ENCODE results near the gene TSPAN8.

The TSPAN8 gene

DNA sequence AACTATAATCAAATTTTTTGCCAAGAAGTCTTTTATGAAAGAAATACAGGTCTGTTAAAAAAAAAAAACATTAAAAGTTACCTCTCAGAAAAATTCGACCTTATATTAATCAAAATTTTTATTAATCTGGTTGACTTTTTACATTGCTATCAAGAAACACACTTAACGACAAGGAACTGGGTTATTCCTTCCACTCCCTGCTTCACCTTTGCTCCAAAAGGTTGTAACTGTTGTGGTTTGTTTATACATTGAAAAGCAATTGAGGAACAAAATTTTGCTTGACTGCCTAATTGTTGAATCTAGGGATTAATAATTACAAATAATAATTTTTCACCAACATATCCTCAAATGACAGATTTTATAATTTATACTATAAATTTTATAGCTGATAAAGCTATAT is 28.4 kb downstream of the TSPAN8 start:
- H3K27ac ChIP-seq, result no peak overlapping the region
- TF ChIP-seq, protein P1, sequence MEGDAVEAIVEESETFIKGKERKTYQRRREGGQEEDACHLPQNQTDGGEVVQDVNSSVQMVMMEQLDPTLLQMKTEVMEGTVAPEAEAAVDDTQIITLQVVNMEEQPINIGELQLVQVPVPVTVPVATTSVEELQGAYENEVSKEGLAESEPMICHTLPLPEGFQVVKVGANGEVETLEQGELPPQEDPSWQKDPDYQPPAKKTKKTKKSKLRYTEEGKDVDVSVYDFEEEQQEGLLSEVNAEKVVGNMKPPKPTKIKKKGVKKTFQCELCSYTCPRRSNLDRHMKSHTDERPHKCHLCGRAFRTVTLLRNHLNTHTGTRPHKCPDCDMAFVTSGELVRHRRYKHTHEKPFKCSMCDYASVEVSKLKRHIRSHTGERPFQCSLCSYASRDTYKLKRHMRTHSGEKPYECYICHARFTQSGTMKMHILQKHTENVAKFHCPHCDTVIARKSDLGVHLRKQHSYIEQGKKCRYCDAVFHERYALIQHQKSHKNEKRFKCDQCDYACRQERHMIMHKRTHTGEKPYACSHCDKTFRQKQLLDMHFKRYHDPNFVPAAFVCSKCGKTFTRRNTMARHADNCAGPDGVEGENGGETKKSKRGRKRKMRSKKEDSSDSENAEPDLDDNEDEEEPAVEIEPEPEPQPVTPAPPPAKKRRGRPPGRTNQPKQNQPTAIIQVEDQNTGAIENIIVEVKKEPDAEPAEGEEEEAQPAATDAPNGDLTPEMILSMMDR (conservative IDR thresholded peaks at IDR 0.05; ENCODE audit: low read depth, low read length), result no peak
- no peaks in the 10 kb centered on the region for H4K20me1 ChIP-seq (ENCODE audit: insufficient read depth)
- no peak overlapping the region for H3K4me3 ChIP-seq (IDR thresholded peaks at IDR 0.05; ENCODE audit: insufficient read depth, low read depth, low read length)
- no peak overlapping the region for H3K9ac ChIP-seq
- no peaks in the 10 kb centered on the region for H3K36me3 ChIP-seq (ENCODE audit: insufficient read depth)
- no peaks in the 10 kb centered on the region for H3K79me2 ChIP-seq (ENCODE audit: insufficient read depth, low read depth)
- H3K27me3 ChIP-seq (ENCODE audit: insufficient read depth, low read depth), result no peaks in the 10 kb centered on the region
- no peak overlapping the region for H3K4me2 ChIP-seq
- no peak overlapping the region for H2AFZ ChIP-seq (ENCODE audit: low read depth)
- no peaks in the 10 kb centered on the region for H3K4me1 ChIP-seq (ENCODE audit: low read depth, poor library complexity, severe bottlenecking)

DNA sequence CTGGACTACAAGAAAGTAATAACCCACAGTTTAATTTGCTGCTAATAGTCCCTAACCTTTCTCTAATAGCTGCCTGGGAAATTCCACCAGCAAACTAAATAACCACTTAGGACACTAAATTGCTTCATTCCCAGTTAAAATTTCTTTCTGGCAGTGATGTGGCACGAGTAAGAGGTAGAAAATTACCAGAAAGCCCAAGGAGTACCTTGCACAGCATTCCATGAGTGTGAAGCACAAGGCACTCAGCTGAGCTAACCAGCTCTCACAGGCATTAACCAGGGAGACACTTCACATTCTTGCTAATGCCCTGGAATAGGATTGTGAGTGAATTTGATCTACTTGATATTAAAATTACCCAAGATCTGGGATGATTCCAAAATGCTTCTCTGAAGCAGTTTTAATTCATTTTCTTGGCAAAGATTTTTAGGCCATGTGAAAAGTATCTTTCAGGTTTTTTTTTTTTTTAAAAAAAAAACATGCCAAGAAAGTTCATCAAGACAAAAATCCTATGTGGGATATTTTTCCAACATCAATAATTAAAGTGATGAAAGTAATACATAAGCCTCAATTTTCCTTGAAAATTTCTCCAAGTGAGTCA is 29.5 kb downstream of the TSPAN8 start:
- TF ChIP-seq, protein P1 (conservative IDR thresholded peaks at IDR 0.05; ENCODE audit: low read depth, low read length), result no peak
- no peaks in the 10 kb centered on the region for H3K4me1 ChIP-seq (ENCODE audit: low read depth, poor library complexity, severe bottlenecking)
- no peaks in the 10 kb centered on the region for H3K79me2 ChIP-seq (ENCODE audit: insufficient read depth, low read depth)
- H2AFZ ChIP-seq (ENCODE audit: low read depth), result no peak overlapping the region
- no peak overlapping the region for H3K4me3 ChIP-seq (IDR thresholded peaks at IDR 0.05; ENCODE audit: insufficient read depth, low read depth, low read length)
- H3K27ac ChIP-seq, result no peak overlapping the region
- H3K27me3 ChIP-seq (ENCODE audit: insufficient read depth, low read depth), result no peaks in the 10 kb centered on the region
- no peaks in the 10 kb centered on the region for H3K36me3 ChIP-seq (ENCODE audit: insufficient read depth)
- no peak overlapping the region for H3K9ac ChIP-seq
- H4K20me1 ChIP-seq (ENCODE audit: insufficient read depth), result no peaks in the 10 kb centered on the region
- H3K4me2 ChIP-seq, result no peak overlapping the region

DNA sequence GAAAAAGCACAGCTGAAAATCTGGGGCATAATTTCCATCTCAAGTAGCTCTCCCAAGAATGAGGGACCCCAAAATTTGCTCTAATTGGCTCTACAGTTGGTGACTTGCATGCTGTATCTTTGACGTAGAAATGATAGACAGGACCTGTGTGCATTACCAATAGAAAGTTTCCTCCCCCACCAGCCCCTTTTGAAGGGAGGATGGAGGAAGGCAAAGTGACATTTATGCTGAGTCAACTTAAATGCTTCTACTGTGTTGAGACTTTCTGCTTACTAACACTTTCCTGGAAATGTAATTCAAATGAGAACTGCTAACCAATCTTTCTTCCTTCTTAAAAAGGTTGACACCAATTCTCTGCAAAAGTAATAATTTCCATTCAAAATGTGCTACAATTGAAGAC is 31.9 kb downstream of the TSPAN8 start:
- no peaks in the 10 kb centered on the region for H3K36me3 ChIP-seq (ENCODE audit: insufficient read depth)
- H3K9ac ChIP-seq, result no peak overlapping the region
- no peaks in the 10 kb centered on the region for H3K79me2 ChIP-seq (ENCODE audit: insufficient read depth, low read depth)
- no peaks in the 10 kb centered on the region for H3K27me3 ChIP-seq (ENCODE audit: insufficient read depth, low read depth)
- TF ChIP-seq, protein P1 (conservative IDR thresholded peaks at IDR 0.05; ENCODE audit: low read depth, low read length), result no peak
- no peak overlapping the region for H2AFZ ChIP-seq (ENCODE audit: low read depth)
- no peaks in the 10 kb centered on the region for H3K4me1 ChIP-seq (ENCODE audit: low read depth, poor library complexity, severe bottlenecking)
- H3K4me2 ChIP-seq, result no peak overlapping the region
- H4K20me1 ChIP-seq (ENCODE audit: insufficient read depth), result no peaks in the 10 kb centered on the region
- H3K27ac ChIP-seq, result no peak overlapping the region
- H3K4me3 ChIP-seq (IDR thresholded peaks at IDR 0.05; ENCODE audit: insufficient read depth, low read depth, low read length), result no peak overlapping the region

DNA sequence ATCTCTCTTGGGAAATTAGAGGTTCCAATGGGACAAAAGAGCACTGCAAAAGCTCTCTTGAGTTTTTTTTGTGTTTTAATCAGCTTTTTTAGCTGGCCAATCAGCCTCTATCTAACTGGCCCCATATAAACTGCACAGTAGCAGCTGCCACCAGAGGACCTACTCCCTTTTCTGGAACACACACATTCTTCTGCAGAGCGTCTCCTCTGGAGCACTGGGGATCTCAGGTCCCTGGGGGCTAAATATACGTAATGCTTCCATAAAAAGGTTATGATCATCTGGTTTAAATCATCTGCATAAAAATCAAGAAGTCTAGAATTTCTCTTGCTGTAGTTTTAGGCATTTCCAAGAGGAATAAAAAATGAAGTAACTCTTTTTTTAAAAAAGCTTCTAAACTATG is 32.3 kb downstream of the TSPAN8 start:
- no peak overlapping the region for H3K9ac ChIP-seq
- H3K4me2 ChIP-seq, result no peak overlapping the region
- H4K20me1 ChIP-seq (ENCODE audit: insufficient read depth), result no peaks in the 10 kb centered on the region

More for the DNA sequence above, 32.3 kb downstream of the TSPAN8 start:
- TF ChIP-seq, protein P1 (conservative IDR thresholded peaks at IDR 0.05; ENCODE audit: low read depth, low read length), result no peak
- Histone ChIP-seq H3K27ac (no peak overlapping the region), H3K36me3 (ENCODE audit: insufficient read depth) (no peaks in the 10 kb centered on the region), H3K79me2 (ENCODE audit: insufficient read depth, low read depth) (no peaks in the 10 kb centered on the region), H2AFZ (ENCODE audit: low read depth) (no peak overlapping the region), H3K27me3 (ENCODE audit: insufficient read depth, low read depth) (no peaks in the 10 kb centered on the region), H3K4me3 (IDR thresholded peaks at IDR 0.05; ENCODE audit: insufficient read depth, low read depth, low read length) (no peak overlapping the region), H3K4me1 (ENCODE audit: low read depth, poor library complexity, severe bottlenecking) (no peaks in the 10 kb centered on the region)
